HG03354 (cell line): Measurements from ENCODE around the gene PGR.
"Not testable (repeated sequence)": the region's sequence is repeated elsewhere in the genome, so short reads cannot be mapped to it uniquely, and the experiment has no call there.

Experiments used
- ATAC-seq: cut with Tn5 transposase; IDR thresholded peaks from one replicate; pipeline ENCODE4 v1.9.1; 2021; ENCODE audit warnings: mild to moderate bottlenecking; ENCODE audit not compliant: unreplicated experiment, poor library complexity, severe bottlenecking

PGR gene

GRCh38 chr11:101019870-101020269 lies 109.7 kb downstream of the PGR start:
- ATAC-seq, result no peak

GRCh38 chr11:101014600-101015285 lies 114.9 kb downstream of the PGR start:
- ATAC-seq, result no peak

GRCh38 chr11:101013702-101014101 lies 115.9 kb downstream of the PGR start:
- not testable (repeated sequence) for ATAC-seq

GRCh38 chr11:101011881-101012280 lies 117.7 kb downstream of the PGR start:
- ATAC-seq, result no peak

GRCh38 chr11:101010899-101011298 lies 118.7 kb downstream of the PGR start:
- ATAC-seq, result no peak

GRCh38 chr11:101009690-101010055 lies 119.9 kb downstream of the PGR start:
- ATAC-seq, result no peak

GRCh38 chr11:101008961-101009689 lies 120.5 kb downstream of the PGR start:
- ATAC-seq, result no peak

- peak; percentile 70 for ATAC-seq
Measured at GRCh38 chr11:101003468-101003867, 126.1 kb downstream of the PGR start.

- ATAC-seq, result no peak
Measured at GRCh38 chr11:100999756-101000155, 129.9 kb downstream of the PGR start.

GRCh38 chr11:100994966-100995365 lies 134.6 kb downstream of the PGR start:
- ATAC-seq, result no peak

GRCh38 chr11:100991541-100991940 lies 138.1 kb downstream of the PGR start:
- ATAC-seq, result no peak

- no peak for ATAC-seq
Measured at GRCh38 chr11:100990931-100991330, 138.7 kb downstream of the PGR start.

GRCh38 chr11:100984668-100985067 lies 144.9 kb downstream of the PGR start:
- ATAC-seq, result peak; percentile 61

- no peak for ATAC-seq
Measured at GRCh38 chr11:100981196-100981824, 148.3 kb downstream of the PGR start.

- ATAC-seq, result no peak
Measured at GRCh38 chr11:100980156-100980555, 149.5 kb downstream of the PGR start.
